Uterus (tissue), 4 donors: ENCODE measurements around the gene P3H2. TPM values are rescaled to one million over a fixed set of nuclear protein-coding genes. Genes with fewer than 3 reads are reported as not detected.

Experiments
- DNase-seq, 2 donors: peaks; one replicate each; pipeline ENCODE4 v3.0.0-alpha.2; 2019 to 2020
- H3K27ac ChIP-seq, 2 donors: fragments of 200-600 bp; sonication (generic); 1 replicate in 1 of 2; 2 replicates in 1 of 2; pipeline ENCODE4 v1.5.1; 2016 to 2018
- H3K27me3 ChIP-seq, 2 donors: fragments of 200-600 bp; sonication (generic); one replicate each; pipeline ENCODE4 v1.5.1; 2018 to 2019; ENCODE audit warnings: control low read depth in 1 of 2
- H3K36me3 ChIP-seq, 2 donors: fragments of 200-600 bp; sonication (generic); one replicate each; pipeline ENCODE4 v1.5.1; 2019; ENCODE audit warnings: control low read depth in 1 of 2
- H3K4me1 ChIP-seq, 2 donors: fragments of 200-600 bp; sonication (generic); one replicate each; pipeline ENCODE4 v1.5.1; 2018 to 2019; ENCODE audit warnings: control low read depth in 1 of 2
- H3K4me3 ChIP-seq, 2 donors: fragments of 200-600 bp; sonication (generic); 1 replicate in 1 of 2; 2 replicates in 1 of 2; pipeline ENCODE4 v1.5.1; 2018 to 2019; ENCODE audit warnings: mild to moderate bottlenecking in 1 of 2
- H3K9me3 ChIP-seq, 2 donors: fragments of 200-600 bp; sonication (generic); one replicate each; pipeline ENCODE4 v1.5.1; 2019; ENCODE audit warnings: control low read depth in 1 of 2
- POLR2A ChIP-seq, 2 donors: fragments of 450-650 bp; IDR thresholded peaks; one replicate each; pipeline ENCODE4 v1.6.1; 2016; ENCODE audit warnings: antibody characterized with exemption in 2 of 2, mild to moderate bottlenecking in 1 of 2, moderate library complexity in 1 of 2
- intact Hi-C: fragments of 100-400 bp; cut with DNase I; formaldehyde crosslinking; loops from one replicate; pipeline ENCODE4 v1.15.1; 2023; ENCODE audit warnings: low total_unique reads
- total RNA-seq, 4 donors: library from RNA; depleted of rRNA in 3 of 4; stranded (reverse); fragments of >200 nt in 3 of 4; gene quantifications; one replicate each; pipeline versions ENCODE4 v1.1.0 to v1.2.4, GENCODE V29; 2014 to 2023
- TF ChIP-seq, protein P1 (sequence below), 4 experiments: fragments of 200-600 bp in 2 of 4; fragments of 450-650 bp in 2 of 4; sonication (generic) in 2 of 4; IDR thresholded peaks; one replicate each; pipeline ENCODE4 v1.5.1; 2016 to 2019; ENCODE audit warnings: antibody characterized with exemption in 4 of 4, mild to moderate bottlenecking in 2 of 4, moderate library complexity in 1 of 4
- donor health status: DM: yes; HTN: yes; CAD: no.

The P3H2 gene
- total RNA-seq, 4 donors from 2014 or later = 12.6 to 441 (median 30.6) TPM

DNA sequence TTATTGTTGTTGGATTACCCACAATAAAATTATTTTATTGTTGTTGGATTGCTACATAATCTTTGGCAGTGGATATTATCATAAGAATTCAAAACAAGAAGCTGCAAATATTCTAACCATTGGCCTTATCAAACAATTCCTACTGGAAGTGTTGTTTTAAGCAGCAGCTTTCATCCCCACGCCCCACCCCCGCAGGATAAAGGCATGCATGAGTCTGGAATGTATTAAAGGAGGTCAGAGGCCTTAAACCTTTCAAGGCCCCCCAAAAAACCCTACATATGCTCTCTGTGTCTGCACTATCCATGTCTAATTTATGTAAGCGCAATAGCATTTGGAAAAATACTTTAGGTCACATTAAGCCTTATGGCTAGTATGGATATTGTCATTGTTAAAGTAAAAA, 23.1 kb downstream of the P3H2 start:
- no peak for DNase-seq
- H3K9me3 ChIP-seq = no peaks in the 10 kb centered on the region
- TF ChIP-seq POLR2A (IDR thresholded peaks at IDR 0.05) = no peak
- TF ChIP-seq, protein P1, sequence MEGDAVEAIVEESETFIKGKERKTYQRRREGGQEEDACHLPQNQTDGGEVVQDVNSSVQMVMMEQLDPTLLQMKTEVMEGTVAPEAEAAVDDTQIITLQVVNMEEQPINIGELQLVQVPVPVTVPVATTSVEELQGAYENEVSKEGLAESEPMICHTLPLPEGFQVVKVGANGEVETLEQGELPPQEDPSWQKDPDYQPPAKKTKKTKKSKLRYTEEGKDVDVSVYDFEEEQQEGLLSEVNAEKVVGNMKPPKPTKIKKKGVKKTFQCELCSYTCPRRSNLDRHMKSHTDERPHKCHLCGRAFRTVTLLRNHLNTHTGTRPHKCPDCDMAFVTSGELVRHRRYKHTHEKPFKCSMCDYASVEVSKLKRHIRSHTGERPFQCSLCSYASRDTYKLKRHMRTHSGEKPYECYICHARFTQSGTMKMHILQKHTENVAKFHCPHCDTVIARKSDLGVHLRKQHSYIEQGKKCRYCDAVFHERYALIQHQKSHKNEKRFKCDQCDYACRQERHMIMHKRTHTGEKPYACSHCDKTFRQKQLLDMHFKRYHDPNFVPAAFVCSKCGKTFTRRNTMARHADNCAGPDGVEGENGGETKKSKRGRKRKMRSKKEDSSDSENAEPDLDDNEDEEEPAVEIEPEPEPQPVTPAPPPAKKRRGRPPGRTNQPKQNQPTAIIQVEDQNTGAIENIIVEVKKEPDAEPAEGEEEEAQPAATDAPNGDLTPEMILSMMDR (IDR thresholded peaks at IDR 0.05) = no peak
- no peak overlapping the region for H3K4me3 ChIP-seq
- H3K27me3 ChIP-seq = no peaks in the 10 kb centered on the region
- H3K36me3 ChIP-seq = no peaks in the 10 kb centered on the region
- intact Hi-C loops = no loop called here
- H3K4me1 ChIP-seq = peaks cover 0 to 3% of the 10 kb centered on the region in 2 donors
- no peak overlapping the region for H3K27ac ChIP-seq

DNA sequence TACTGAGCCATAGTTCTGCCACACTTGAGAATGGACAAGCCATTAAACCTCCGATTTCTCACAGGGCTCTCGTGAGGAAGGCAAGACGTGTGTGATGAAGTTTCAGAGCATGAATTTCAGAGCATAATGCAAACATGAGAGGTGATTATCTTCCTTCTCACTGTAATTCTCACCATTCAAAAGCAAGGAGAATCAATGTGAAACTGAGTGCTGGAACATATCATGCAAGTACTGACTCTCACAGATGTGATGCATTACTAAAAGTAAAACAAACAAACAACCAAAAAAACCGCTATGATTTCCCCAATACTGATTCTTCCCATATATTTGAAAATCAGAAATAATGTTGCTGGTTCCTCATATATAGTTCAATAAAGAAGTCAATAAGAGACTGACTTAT, 23.7 kb downstream of the P3H2 start:
- TF ChIP-seq, protein P1 (IDR thresholded peaks at IDR 0.05) = no peak
- no peak for TF ChIP-seq POLR2A (IDR thresholded peaks at IDR 0.05)
- no peak overlapping the region for H3K4me3 ChIP-seq
- no peak overlapping the region for H3K27ac ChIP-seq
- intact Hi-C loops = no loop called here
- H3K9me3 ChIP-seq = no peaks in the 10 kb centered on the region
- no peaks in the 10 kb centered on the region for H3K36me3 ChIP-seq
- H3K27me3 ChIP-seq = no peaks in the 10 kb centered on the region
- H3K4me1 ChIP-seq = peaks cover 0 to 3% of the 10 kb centered on the region in 2 donors
- no peak for DNase-seq

DNA sequence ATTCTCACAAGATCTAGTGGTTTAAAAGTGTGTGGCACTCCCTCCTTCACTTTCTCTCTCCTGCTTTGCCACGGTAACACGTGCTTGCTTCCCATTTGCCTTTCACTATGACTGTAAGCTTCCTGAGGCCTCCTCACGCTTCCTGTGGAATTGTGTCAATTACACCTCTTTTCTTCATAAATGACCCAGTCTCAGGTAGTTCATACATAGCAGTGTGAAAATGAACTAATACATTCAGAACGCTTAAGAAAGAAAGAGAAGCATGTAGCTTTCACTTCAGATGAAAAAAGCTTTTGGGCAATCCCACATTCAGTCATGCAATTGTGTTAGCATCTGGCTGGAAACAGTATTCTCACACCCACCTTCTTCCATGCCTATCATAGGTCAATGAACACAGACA, 24.4 kb downstream of the P3H2 start:
- Histone ChIP-seq H3K9me3 (no peaks in the 10 kb centered on the region), H3K27me3 (no peaks in the 10 kb centered on the region), H3K4me3 (no peak overlapping the region), H3K4me1 (peaks cover 0 to 3% of the 10 kb centered on the region in 2 donors), H3K27ac (no peak overlapping the region), H3K36me3 (no peaks in the 10 kb centered on the region)
- DNase-seq = no peak
- intact Hi-C loops = no loop called here
- TF ChIP-seq POLR2A (IDR thresholded peaks at IDR 0.05) = no peak
- TF ChIP-seq, protein P1 (IDR thresholded peaks at IDR 0.05) = no peak

DNA sequence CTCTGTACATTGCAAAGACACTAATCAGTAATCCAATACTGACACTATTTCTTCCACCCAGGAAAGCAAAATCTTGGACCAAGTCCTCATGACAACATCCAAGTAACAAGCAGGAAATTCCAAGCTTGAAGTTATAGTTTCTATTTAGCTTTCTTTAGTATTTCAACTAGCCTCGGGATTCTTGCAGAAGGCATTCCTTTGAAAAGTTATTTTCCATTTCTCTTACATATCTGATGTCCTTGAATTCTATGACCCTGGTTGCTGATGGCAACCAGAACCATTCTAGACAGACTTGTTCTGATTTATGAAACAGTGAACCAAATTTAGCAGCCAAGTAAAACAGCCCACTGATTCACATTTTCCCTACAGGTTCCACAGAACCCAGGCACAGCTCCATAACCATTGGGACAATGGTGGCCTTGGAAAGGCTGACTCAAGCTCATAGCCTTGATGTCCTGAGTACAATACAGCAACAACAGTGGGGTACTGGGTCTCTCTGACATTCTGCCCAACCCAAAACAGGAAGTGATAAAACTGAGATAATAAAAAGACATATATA, 26.5 kb downstream of the P3H2 start:
- Histone ChIP-seq H3K9me3 (no peaks in the 10 kb centered on the region), H3K27me3 (no peaks in the 10 kb centered on the region), H3K27ac (peak overlapping the region; percentile 56 to 68), H3K36me3 (no peaks in the 10 kb centered on the region), H3K4me3 (no peak overlapping the region), H3K4me1 (peaks cover 0 to 3% of the 10 kb centered on the region in 2 donors)
- DNase-seq = no peak
- intact Hi-C loops = no loop called here
- no peak for TF ChIP-seq POLR2A (IDR thresholded peaks at IDR 0.05)

DNA sequence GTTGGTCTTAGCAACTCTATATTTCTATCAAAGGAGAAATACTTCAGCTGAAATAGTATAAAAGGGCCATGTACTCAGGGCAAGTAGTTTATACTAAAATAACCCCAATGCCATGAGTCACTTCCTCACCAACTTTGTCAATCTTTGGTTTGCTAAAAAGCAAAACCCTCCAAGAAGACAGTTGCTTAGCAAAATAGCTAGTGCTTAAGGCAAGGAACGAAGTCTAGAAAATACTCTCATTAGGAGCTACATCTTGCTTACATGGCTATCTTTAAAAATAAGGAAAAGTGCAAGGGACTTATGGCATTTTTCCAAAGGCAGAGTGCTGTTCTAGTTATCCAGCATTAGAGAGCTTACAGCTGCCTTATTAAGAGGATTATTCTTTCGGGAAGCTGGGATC, 28.4 kb downstream of the P3H2 start:
- no peak overlapping the region for H3K4me3 ChIP-seq
- TF ChIP-seq POLR2A (IDR thresholded peaks at IDR 0.05) = no peak
- TF ChIP-seq, protein P1 (IDR thresholded peaks at IDR 0.05) = no peak
- H3K27ac ChIP-seq = peak overlapping the region; percentile 59 to 68

DNA sequence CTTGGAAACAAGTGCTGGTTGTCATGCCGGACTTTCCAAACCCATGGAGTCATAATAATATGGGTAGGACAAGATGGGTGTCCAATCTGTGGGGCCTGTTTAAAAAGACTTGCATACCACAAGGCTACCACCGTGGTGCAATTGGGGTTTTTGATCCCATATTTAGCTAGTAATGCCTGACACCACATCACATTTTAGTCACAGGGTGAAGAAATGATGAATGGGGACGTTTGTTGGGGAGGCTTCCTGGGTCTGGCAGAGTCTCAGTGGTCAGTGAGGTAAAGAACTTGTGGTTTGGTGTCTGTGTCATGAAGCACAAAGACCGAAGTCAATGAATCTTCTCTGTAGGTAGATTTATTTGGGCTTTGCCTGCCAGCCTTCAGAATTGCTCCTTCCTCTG, 31.0 kb downstream of the P3H2 start:
- H3K27me3 ChIP-seq = no peaks in the 10 kb centered on the region
- DNase-seq = no peak
- no peaks in the 10 kb centered on the region for H3K9me3 ChIP-seq
- no peaks in the 10 kb centered on the region for H3K36me3 ChIP-seq
- intact Hi-C loops = no loop called here
- H3K4me1 ChIP-seq = peaks cover 0 to 3% of the 10 kb centered on the region in 2 donors
- no peak overlapping the region for H3K27ac ChIP-seq
- TF ChIP-seq, protein P1 (IDR thresholded peaks at IDR 0.05) = no peak
- no peak for TF ChIP-seq POLR2A (IDR thresholded peaks at IDR 0.05)
- no peak overlapping the region for H3K4me3 ChIP-seq

More for the DNA sequence above, 28.4 kb downstream of the P3H2 start:
- Histone ChIP-seq H3K4me1 (peaks cover 0 to 3% of the 10 kb centered on the region in 2 donors), H3K9me3 (no peaks in the 10 kb centered on the region), H3K36me3 (no peaks in the 10 kb centered on the region), H3K27me3 (no peaks in the 10 kb centered on the region)
- intact Hi-C loops = no loop called here
- DNase-seq = no peak
